NCI-H1930 (cell line): ENCODE results near the gene GGN.
"Not testable (repeated sequence)": the region's sequence is repeated elsewhere in the genome, so short reads cannot be mapped to it uniquely, and the experiment has no call there.

Experiments used
- DNase-seq, 2 experiments: peaks; one replicate each; lab custom pipeline; 2025; lab: John Stamatoyannopoulos, UW

Gene GGN

DNA sequence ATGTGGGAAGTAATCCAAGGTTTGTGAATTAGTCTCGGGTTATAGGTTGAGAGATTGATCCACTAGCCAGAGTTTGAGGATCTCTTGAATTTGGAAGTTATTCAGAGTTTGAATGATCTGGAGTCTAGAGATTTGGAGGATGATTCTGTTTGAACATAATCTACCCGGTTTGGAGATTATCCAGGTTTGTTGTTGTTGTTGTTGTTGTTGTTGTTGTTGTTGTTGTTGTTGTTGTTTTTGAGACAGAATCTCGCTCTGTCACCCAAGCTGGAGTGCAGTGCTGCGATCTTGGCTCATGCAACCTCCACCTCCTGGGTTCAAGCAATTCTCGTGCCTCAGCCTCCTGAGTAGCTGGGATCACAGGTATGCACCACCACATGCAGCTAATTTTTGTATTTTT is 24.1 kb upstream of the GGN start:
- DNase-seq = not testable (repeated sequence)

DNA sequence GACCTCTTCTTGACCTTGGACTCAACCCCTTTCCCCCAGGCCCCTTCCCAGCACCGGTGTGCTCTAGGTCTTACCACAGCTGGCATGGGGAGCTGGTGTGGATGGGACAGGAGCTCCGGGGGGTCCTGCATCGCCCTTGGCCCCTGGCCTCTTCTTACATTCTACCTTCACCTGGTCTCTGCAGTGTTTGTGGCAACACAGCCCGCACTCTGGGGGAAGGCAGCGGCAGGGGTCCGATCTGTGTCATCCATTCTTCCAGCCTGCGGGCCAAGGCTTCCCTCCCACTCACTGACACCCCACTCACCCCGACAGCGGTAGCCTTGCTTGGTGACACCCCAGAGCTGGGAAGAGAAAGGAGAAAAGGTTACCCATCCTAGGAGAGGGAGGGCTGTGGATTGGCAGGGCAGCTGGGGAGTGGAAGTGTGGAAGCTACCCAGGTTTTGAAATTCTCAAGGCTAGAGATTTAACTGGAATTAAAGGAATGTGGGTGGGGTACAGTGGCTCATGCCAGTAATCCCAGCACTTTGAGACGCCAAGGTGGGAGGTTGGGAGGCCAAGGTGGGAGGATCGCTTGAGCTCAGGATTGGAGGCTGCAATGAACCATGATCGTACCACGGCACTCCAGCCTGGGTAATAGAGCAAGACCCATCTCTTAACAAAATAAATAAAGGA is 23.3 kb upstream of the GGN start:
- no peak for DNase-seq

DNA sequence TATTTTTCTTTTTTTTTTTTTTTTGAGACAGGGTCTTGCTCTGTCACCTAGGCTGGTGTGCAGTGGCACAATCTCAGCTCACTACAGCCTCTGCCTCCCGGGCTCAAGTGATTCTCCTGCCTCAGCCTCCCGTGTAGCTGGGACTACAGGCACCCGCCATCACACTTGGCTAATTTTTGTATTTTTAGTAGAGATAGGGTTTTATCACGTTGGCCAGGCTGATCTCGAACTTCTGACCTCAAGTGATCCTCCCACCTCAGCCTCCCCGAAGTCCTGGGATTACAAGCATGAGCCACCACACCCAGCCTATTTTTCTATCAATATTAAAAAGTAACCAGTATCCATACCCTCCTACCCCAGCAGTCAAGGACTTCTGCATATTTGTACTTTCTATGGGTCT is 22.6 kb upstream of the GGN start:
- not testable (repeated sequence) for DNase-seq

DNA sequence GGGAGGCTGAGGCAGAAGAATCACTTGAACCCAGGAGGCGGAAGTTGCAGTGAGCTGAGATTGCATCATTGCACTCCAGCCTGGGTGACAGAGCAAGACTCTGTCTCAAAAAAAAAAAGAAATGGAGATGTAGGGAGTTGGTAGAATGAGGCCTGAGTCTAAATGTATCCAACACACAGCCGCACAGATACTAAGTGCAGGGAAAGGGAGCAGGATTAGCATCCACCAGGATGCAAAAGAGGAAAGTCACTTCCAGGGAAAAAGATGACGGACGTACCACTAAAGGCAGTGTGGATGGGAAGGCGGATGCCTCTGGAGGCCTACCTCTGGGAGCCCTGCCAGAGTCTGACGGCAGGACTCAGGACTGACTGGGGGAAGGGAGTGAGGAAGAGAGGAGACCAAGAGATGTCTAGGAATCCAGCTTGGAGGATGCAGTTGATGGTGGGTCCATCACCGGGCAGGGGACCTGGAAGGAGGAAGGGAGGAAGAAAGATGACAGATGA is 21.8 kb upstream of the GGN start:
- no peak for DNase-seq

DNA sequence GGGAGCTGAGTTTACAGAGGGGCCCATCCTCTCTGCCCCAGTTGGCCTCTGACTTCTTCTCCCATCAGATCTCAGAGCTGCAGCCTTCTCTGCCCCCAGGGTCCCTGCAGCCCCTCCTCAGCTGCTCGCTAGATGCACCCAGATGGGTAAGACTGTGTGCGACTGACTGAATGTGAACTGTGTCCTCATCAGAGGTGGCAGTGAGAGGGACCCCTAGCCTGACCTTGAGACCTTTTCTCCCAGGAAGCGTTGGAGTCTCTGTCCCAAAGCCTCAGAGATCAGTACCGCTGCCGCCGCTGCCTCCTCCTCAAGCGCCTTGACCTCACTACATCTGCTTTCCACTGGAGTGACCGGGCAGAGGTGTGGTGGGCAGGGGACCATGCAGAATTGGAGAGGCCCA is 17.4 kb upstream of the GGN start:
- no peak for DNase-seq

DNA sequence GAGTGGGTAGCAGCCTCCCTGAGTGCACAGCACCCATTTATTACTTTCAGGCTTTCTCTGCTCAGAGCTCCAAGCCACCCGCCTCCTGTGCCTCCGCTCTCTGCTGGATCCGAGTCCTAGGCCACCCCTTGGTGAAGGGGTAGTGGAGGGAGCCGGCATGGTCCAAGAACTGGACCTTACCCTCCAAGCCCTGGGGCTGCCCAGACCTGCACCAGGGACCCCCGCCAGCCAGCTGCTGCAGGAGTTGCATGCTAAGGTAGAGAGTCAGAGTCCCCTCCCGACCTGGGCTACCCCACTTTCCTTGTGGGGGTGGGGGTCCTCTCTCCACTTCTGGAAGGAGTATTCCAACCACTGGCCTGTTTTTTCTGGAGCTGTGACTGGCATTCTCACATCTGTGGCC is 17.0 kb upstream of the GGN start:
- no peak for DNase-seq

DNA sequence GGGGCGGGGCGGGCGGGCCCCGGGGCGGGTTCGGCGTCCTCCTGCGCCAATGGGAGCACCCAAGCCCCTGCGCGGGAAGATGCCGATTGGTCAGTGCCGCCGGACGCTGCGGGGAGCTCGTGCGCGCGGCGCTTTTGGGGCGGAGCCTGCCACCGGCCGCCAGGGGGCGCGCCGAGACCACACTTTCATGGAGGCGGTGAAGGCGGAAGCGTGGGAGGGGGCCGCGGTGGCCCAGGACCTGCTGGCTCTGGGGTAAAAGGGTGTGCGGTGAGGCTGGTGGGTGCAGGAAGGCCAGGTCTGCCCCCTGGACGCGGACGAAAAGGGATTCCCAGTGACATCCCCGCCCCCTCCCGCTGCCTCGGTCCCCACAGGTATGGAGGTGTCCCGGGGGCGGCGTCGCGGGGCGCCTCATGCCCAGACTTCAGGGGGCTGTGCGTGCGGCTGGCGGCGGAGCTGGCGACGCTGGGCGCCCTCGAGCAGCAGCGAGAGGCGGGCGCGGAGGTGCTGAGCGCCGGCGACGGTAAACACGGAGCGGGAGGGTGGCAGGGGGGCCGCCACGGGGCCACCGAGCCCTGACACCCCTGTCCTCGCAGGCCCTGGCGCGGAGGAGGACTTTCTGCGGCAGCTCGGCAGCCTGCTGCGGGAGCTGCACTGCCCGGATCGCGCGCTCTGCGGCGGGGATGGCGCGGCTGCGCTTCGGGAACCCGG is 15.3 kb upstream of the GGN start, which contains the start of gene FAM98C:
Gene FAM98C, plus strand, starts transcription at position 127 of the 708 bp plus-strand sequence. Its CDS starts 61 bp downstream, at position 188.
- DNase-seq = peak; percentile 97 to 99

DNA sequence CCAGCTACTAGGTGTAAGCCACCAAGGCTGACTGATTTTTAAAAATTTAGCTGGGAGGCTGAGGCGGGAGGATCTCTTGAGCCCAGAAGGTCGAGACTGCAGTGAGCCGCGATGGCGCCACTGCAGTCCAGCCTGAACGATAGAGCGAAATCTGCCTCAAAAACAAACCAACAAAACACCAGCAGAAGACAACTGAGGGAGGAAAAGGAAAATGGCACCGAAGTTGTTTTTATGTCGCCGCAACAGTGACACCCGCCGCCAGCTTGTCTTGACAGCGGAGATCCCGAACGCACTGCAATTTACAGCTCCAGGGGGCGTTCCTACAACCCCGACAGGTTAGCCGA is 14.8 kb upstream of the GGN start:
- no peak for DNase-seq

DNA sequence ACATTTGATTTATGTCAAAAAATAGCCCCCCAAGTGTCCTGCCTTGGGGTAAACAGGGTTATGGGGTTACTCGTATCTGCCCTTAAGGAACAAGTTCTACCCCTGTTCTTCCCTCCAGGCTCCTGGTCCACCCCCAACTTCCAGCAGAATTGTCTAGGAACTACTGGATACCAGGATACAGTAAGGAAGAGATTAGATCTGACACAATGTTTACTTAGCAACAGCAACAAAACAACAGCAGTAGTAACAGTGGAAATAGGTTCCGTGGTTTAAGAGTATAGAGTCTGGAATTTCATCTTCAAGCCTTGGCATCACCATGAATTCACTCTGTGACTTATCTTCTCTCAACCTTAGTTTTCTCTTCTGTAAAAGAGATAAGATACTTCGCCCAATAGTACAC is 13.3 kb upstream of the GGN start:
- no peak for DNase-seq

DNA sequence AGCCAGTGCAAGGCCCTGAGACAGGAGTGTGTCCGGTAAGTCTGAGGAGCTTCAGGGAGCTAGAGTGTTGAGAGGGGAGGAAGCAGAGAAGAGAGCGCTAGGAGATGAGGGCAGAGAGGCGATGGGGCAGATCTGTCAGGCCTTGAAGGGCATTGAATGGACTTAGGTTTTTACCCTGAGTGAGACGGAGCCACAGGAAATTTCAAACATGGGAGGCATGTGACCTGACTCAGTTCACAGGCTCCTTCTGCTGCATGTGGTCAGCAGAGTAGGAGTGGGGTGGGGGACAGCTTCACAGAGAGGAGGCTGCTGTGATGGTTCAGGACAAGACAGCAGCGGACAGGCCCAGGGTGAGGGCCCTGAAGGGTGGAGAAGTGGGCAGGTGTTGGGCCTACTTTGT is 12.5 kb upstream of the GGN start:
- no peak for DNase-seq

DNA sequence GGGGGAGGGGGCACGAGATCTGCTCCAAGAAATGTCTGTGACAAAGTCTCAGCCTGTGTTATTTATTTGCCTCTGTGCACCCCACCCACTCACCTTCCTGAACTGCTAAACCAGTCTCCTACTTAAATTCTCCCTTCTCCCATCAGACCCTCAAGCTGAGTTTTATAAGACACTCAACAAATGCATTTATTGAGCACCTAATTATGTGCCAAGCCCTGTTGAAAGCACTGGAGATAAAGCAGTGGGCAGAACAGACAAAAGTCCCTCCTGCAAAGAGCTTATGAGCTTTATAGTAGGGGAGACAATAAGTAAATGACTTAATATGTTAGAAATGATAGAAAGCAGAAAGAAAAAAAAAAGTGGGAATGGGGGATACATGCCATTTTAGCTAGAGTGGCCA is 11.7 kb upstream of the GGN start:
- DNase-seq = no peak

DNA sequence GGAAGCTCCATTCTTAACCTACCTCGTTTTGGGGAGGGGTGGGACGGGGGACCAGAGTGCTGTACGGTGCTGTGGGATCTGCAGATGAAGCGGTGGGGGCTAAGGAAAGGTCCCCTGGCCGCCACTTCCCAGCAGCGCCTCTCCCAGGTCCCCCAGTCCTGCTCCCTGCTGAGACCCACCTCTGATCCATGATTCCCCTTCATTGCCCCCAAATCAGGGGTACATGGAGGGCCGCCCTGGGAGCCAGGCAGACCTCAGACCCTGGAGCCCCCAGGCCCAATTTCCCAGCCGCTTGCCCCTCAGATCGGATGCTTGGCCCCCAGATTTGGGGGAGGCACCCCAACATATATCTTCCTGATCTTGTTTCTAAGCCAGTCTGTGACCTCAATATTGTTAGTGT is 11.2 kb upstream of the GGN start:
- no peak for DNase-seq

DNA sequence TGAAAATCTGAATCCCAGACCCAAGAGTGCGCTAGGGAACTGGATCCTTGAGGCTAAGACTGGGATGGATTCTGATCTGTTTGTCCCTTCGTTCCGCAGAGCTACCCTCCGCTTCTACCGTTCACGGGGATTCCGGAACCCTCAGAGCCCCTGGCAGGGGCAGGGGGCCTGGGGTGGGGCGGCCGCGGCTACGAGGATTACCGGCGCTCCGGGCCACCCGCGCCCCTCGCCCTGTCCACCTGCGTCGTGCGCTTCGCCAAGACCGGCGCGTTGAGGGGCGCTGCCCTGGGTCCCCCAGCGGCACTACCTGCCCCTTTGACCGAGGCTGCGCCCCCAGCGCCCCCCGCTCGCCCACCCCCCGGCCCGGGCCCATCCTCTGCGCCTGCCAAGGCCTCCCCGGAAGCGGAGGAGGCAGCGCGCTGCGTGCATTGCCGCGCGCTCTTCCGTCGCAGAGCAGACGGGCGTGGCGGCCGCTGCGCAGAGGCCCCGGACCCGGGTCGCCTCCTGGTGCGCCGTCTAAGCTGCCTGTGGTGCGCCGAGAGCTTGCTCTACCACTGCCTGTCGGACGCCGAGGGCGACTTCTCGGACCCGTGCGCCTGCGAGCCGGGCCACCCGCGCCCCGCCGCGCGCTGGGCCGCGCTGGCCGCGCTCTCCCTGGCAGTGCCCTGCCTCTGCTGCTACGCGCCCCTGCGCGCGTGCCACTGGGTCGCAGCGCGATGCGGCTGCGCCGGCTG is 7.7 kb upstream of the GGN start:
- no peak for DNase-seq

DNA sequence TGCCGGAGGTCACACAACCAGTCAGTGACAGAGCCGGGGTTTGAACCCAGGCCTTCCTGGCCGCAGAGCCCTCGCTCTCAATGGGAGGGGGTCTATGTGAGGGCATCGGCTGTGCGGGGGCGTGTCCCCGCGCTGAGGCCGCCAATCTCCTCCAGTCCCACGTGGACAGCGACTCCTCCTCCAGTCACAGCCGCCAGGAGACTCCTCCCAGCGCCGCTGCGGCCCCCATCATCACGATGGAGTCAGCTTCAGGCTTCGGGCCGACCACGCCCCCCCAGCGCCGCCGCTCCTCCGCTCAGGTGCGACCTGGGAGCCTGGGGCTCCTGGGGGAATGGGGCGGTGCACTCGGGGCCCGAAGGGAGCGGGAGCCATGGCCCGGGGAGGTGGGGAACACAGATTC is 6.7 kb upstream of the GGN start:
- no peak for DNase-seq

DNA sequence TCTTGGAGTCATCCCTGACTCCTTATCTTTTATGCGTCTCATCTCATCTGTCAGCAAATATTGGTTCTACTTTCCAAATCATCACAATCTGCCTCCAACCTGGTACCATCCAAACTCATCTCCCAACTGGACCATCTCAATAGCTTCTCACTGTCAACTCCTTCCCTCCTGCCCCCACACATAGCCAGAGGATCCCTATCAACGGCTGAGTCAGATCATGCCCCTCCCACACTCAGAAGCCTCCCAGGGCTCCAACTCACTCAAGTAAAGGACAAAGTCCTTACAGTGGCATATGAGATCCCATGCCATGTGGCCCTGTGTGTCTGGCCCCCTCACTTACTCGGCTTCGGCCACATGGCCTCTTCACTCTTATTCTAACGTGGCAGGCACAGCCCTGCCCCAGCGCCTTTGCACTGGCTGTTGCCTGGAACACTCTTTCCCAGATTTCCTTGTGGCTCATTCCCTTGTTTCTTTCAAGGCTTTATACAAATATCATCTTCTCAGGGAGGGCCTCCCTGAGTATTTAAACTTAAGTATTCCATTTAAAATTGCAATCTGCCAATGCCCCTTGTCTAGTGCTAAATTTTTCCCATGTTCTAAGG is 5.0 kb upstream of the GGN start:
- DNase-seq = no peak

DNA sequence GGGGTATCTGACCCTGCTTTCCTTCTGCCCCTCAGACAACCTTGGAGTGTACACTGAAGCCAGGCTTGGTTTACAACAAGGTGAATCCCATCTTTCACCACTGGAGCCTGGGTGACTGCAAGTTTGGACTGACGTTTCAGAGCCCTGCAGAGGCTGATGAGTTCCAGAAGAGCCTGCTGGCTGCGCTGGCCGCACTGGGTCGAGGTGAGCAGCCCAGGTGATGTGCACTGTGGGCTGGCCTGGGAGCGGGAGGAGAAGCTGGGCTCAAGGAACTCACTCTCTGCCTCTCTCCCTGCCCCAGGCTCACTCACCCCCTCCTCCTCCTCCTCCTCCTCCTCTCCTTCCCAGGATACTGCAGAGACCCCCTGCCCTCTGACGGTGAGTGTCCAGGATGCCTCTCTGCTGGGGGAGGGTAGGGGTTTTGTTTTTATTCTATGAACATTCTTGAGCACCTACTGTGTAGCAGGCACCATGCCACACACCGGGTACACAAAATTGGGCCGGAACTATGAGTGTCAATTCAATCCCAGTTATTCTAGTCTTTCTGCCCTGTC is 4.2 kb upstream of the GGN start:
- DNase-seq = no peak

DNA sequence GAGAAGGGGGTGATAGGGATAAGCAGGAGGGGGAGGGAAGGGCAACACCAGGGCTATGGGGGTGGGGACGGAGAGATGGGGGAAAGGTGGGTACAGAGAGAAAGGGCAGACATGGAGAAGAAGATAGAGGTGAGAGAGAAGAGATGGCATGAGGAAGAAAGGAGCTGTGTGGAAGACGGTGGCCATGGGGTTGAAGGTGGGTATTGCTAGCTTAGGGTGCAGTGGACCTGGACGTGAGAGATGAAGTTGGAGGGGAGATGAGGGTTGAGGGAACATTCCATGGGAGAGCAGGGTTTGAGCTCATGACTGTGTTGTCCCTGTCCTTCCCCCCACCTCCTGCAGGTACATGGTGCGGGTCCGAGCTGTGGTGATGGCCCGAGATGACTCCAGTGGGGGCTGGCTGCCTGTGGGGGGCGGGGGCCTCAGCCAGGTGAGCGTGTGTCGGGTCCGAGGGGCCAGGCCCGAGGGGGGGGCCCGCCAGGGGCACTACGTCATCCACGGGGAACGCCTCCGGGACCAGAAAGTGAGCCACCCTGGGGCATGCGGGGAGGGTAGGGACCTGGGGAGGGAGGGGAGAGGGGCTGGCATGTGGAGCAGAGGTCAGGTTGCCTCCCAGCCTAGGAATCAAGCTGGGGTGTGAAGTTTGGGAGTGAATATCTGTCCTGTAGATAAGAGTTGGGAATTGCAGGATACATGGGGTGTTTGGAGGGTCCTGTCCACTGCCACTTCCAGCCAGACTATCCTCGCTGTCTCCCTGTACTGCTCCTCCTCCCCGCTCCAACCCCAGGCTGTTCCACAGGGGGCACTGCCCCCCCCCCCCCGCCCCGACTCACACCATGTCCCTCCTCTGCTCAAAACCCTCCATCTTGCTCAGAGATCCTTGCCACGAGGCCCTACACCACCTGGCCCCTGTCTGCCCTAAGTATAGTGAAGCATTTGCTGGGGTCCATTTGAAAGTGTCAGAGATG is 2.4 kb upstream of the GGN start:
- no peak for DNase-seq

DNA sequence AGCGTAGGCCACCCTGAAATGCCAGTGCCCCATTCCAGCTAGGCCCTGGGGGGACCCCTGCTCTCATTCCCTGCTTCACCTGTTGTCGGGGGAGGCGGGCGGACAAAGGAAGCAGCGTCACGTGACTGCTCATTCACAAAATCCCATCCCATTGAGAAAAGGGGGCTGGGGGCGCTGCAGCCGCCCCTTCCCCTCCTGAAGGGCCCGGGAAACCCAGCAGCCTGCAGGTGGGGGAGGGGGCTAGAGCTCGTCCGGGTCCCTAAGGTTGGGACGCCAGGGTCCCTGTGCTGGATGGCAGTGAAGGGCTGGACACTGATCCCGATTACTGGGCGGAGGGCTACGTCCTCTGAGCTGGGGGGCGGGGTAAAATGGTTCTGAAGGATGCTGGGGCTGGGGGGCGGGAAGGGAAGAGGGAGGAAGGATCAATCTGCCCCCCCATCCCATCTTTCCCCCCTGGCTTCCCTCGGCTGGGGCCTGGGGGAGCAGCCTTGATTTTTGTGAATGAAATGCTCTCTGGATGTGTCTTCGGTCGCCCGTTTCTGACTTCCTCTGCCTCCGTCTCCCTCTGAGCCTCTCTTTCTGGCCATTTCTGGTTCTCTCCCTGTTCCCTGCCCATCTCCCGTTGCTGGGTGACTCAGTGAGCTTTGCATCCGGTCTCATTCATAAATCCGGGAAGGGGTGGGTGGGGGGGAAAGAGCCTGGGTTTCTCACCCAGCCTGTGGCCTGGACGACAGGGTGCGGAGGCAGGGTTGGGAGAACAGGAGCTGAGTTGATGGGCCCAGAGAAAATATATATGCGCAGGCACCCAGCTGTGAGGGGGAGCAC is 1.5 kb upstream of the GGN start:
- DNase-seq = peak in 1 of 2 experiments; percentile 43

DNA sequence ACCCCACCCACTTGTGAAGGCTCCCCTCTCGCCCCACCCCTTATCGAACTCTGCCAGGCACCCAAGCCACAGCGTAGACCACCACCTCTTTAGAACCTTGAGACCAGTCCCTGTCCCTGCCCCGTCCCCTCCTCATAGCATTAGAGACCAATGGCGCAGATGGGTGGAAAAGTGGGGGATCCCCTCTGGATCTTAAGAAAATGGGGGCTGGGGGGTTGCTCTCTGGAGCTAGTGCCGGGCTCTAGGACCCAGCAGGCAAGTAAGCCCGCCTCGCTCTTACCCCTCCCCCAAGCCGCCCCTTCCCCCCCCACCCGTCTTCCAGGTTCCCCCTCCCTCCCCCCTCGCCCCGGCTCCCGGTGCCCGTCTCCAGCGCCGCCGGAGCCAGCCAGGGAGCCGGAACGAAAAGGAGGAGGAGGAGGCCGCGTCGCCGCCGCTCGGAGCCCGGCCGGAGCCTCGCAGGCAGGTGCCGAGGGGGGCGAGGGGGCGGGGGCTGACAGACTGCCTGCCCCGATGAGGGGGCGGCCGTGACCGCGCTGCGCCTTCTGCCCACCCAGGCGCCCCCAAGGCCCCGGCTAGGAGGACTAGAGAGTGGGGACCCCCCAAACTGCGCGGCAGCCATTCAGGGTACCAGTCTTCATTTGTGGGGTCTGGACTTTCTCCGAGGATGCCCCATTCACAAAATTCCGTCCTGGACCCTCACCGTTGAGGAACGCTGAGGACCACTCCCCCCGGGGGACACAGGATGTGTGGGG is 691 bp upstream of the GGN start, which contains the start of gene SPRED3:
Gene SPRED3, plus strand, starts transcription at position 349 of the 752 bp plus-strand sequence. CDS start 1,606 bp downstream, outside the sequence.
- peak; percentile 75 for DNase-seq
